ENCODE results near the gene HARS1.
"Not testable (repeated sequence)": the region's sequence is repeated elsewhere in the genome, so short reads cannot be mapped to it uniquely, and the experiment has no call there.

The HARS1 gene

DNA sequence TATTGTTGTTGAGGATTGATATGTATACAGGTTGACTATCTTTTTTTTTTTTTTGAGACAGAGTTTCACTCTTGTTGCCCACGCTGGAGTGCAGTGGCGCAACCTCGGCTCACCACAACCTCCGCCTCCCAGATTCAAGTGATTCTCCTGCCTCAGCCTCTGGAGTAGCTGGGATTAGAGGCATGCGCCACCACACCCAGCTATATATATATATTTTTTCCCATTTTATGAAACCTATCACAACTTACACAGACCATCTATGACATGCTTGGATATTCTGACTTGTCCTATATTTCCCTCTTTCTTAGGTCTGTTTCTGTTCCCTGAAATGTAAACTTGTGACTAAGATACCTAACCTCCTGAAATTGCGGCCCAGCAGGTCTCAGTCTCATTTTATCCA is 63.2 kb downstream of the HARS1 start:
- no peak overlapping the region for H3K4me3 ChIP-seq (ENCODE audit: control insufficient read depth, low read depth, low read length)
- TF ChIP-seq, protein P1, sequence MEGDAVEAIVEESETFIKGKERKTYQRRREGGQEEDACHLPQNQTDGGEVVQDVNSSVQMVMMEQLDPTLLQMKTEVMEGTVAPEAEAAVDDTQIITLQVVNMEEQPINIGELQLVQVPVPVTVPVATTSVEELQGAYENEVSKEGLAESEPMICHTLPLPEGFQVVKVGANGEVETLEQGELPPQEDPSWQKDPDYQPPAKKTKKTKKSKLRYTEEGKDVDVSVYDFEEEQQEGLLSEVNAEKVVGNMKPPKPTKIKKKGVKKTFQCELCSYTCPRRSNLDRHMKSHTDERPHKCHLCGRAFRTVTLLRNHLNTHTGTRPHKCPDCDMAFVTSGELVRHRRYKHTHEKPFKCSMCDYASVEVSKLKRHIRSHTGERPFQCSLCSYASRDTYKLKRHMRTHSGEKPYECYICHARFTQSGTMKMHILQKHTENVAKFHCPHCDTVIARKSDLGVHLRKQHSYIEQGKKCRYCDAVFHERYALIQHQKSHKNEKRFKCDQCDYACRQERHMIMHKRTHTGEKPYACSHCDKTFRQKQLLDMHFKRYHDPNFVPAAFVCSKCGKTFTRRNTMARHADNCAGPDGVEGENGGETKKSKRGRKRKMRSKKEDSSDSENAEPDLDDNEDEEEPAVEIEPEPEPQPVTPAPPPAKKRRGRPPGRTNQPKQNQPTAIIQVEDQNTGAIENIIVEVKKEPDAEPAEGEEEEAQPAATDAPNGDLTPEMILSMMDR (conservative IDR thresholded peaks at IDR 0.05; ENCODE audit: control insufficient read depth, insufficient read depth, low read depth, low read length), result no peak
- no peak for DNase-seq (ENCODE audit: low read depth)

DNA sequence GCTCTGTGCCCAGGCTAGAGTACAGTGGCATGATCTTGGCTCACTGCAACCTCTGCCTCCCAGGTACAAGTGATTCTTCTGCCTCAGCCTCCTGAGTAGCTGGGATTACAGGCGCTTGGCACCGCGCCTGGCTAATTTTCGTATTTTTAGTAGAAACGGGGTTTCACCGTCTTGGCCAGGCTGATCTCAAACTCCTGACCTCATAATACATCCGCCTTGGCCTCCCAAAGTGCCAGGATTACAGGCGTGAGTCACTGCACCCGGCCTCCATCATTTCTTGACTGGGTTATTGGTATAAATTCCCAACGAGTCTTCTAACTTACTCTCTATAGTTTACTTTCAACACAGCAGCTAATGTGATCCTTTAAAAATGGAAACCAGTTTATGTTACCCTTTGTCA is 66.3 kb downstream of the HARS1 start:
- H3K4me3 ChIP-seq (ENCODE audit: control insufficient read depth, low read depth, low read length), result not testable (repeated sequence)

More for the DNA sequence above, 66.3 kb downstream of the HARS1 start:
- DNase-seq (ENCODE audit: low read depth), result not testable (repeated sequence)
